Hepatocyte (in vitro differentiated cells): ENCODE measurements around the gene IZUMO1.

Experiments used
- EZH2 ChIP-seq: fragments of 200-600 bp; sonication (generic); IDR thresholded peaks from 2 replicates; pipeline ENCODE4 v1.6.1; 2016; ENCODE audit warnings: antibody characterized with exemption, mild to moderate bottlenecking, borderline replicate concordance
- EZH2phosphoT487 ChIP-seq: fragments of 200-600 bp; sonication (generic); IDR thresholded peaks from one replicate; pipeline ENCODE4 v1.6.1; 2018; ENCODE audit warnings: antibody characterized with exemption, mild to moderate bottlenecking, low read depth, moderate library complexity; ENCODE audit not compliant: unreplicated experiment, severe bottlenecking
- TF ChIP-seq, protein P1 (sequence below): fragments of 200-600 bp; sonication (generic); IDR thresholded peaks from 2 replicates; pipeline ENCODE4 v1.5.1; 2016; ENCODE audit warnings: antibody characterized with exemption, mild to moderate bottlenecking; ENCODE audit not compliant: poor library complexity

DNA sequence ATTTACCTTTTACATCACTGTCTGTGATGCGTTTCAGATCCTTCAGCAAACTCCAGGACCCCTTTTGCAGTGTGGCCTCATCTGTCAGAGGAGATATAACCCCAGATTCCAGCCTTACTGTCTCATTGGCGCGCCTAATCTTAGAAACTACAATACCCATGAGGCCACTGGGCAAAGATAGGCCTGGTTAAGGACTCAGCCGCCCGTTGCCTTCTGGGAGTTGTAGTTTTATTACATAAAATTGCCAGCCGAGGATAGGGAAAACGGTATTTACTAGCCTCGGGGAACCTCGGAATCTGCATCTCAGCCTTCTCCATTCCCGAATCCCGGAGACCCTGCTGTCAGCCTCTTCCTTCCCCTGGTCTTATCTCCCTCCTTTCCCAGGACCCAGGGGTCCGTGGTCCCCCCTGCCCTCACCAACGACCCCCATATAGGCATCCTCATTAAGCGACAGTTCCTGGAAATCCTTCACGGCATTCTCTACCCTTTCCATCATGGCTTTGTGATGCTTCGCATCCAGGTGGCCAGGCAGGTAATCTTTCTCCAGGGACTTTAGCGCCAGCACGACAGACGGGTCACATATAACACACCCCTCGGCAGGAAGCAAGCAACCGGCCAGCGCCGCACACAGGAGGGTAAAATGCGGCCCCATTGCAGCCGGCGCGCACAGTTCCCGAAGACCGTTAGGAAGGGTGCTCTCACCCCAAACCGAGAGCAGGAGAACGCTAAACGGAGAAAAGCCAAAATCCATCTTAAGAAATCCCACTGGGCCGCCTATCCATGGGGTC is 1.3 kb downstream of the IZUMO1 start:
- TF ChIP-seq, protein P1, sequence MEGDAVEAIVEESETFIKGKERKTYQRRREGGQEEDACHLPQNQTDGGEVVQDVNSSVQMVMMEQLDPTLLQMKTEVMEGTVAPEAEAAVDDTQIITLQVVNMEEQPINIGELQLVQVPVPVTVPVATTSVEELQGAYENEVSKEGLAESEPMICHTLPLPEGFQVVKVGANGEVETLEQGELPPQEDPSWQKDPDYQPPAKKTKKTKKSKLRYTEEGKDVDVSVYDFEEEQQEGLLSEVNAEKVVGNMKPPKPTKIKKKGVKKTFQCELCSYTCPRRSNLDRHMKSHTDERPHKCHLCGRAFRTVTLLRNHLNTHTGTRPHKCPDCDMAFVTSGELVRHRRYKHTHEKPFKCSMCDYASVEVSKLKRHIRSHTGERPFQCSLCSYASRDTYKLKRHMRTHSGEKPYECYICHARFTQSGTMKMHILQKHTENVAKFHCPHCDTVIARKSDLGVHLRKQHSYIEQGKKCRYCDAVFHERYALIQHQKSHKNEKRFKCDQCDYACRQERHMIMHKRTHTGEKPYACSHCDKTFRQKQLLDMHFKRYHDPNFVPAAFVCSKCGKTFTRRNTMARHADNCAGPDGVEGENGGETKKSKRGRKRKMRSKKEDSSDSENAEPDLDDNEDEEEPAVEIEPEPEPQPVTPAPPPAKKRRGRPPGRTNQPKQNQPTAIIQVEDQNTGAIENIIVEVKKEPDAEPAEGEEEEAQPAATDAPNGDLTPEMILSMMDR, result no peak
- no peak for TF ChIP-seq EZH2
- TF ChIP-seq EZH2phosphoT487, result no peak
